GM12892 (cell line): ENCODE measurements around the gene DAZAP1. TPM values are rescaled to one million over a fixed set of nuclear protein-coding genes. Genes with fewer than 3 reads are reported as not detected.

Source experiments
- DNase-seq: peaks from one replicate; pipeline ENCODE4 v3.0.0; 2011; ENCODE audit not compliant: insufficient read length
- FAIRE-seq: peaks from 2 replicates; lab custom pipeline; 2011; peaks lifted over from hg19 to GRCh38; lab: Jason Lieb, UNC
- POLR2A ChIP-seq: IDR thresholded peaks from 2 replicates; pipeline ENCODE4 v1.6.1; 2011; ENCODE audit warnings: low read depth, low read length, control low read depth
- POLR2AphosphoS5 ChIP-seq: IDR thresholded peaks from 2 replicates; pipeline ENCODE4 v1.6.1; 2011; ENCODE audit warnings: low read depth, low read length, control low read depth
- TAF1 ChIP-seq: IDR thresholded peaks from 2 replicates; pipeline ENCODE4 v1.6.1; 2011; ENCODE audit warnings: low read depth, mild to moderate bottlenecking, control low read depth, low read length, borderline replicate concordance
- polyA plus RNA-seq: library from polyadenylated mRNA; unstranded; fragments of >200 nt; gene quantifications from one replicate; pipeline ENCODE4 v1.2.1, GENCODE V29; 2012; ENCODE audit warnings: missing spikeins, inconsistent platforms; ENCODE audit not compliant: missing spikeins

Gene DAZAP1
- 74.9 TPM for polyA plus RNA-seq

GRCh38 chr19:1407528-1408299, at the start of gene DAZAP1:
Gene DAZAP1, plus strand, starts transcription at chr19:1407586. Its CDS starts 188 bp downstream, at chr19:1407774.
- no peak for TF ChIP-seq POLR2AphosphoS5
- TF ChIP-seq TAF1: no peak
- TF ChIP-seq POLR2A: no peak; the same call in 1 of the 2 replicates
- FAIRE-seq (no peak), DNase-seq (peak; percentile 66)

- DNase-seq: no peak
- no peak for FAIRE-seq
These were observed 47.1 kb upstream of the DAZAP1 start for GRCh38 chr19:1360126-1360817.

GRCh38 chr19:1360818-1361461, 46.4 kb upstream of the DAZAP1 start:
- DNase-seq (no peak), FAIRE-seq (no peak)
- no peak for TF ChIP-seq POLR2AphosphoS5

More at GRCh38 chr19:1360126-1360817, 47.1 kb upstream of the DAZAP1 start:
- TF ChIP-seq POLR2AphosphoS5: no peak
- TF ChIP-seq TAF1: no peak

- TF ChIP-seq POLR2AphosphoS5 (no peak), TAF1 (no peak), POLR2A (no peak)
- FAIRE-seq: no peak
- DNase-seq: no peak
These were observed 45.6 kb upstream of the DAZAP1 start for GRCh38 chr19:1361601-1362386.

GRCh38 chr19:1362387-1363257, 44.8 kb upstream of the DAZAP1 start:
- FAIRE-seq: no peak
- no peak for DNase-seq
- TF ChIP-seq POLR2A (no peak), TAF1 (no peak), POLR2AphosphoS5 (no peak)

GRCh38 chr19:1363599-1363998, 43.8 kb upstream of the DAZAP1 start:
- no peak for FAIRE-seq
- TF ChIP-seq POLR2A: no peak
- TF ChIP-seq POLR2AphosphoS5: no peak
- no peak for TF ChIP-seq TAF1

GRCh38 chr19:1364070-1364704, 43.2 kb upstream of the DAZAP1 start:
- DNase-seq (no peak), FAIRE-seq (peak; percentile 56)
- TF ChIP-seq POLR2A (no peak), POLR2AphosphoS5 (no peak), TAF1 (no peak)

More at GRCh38 chr19:1363599-1363998, 43.8 kb upstream of the DAZAP1 start:
- no peak for DNase-seq

- FAIRE-seq (no peak), DNase-seq (no peak)
- TF ChIP-seq POLR2A (no peak), POLR2AphosphoS5 (no peak), TAF1 (no peak)
These were observed 41.8 kb upstream of the DAZAP1 start for GRCh38 chr19:1365319-1366269.

GRCh38 chr19:1366296-1366695, 41.1 kb upstream of the DAZAP1 start:
- TF ChIP-seq POLR2A (no peak), POLR2AphosphoS5 (no peak)
- FAIRE-seq (no peak), DNase-seq (no peak)
